ENCODE measurements around the gene OR2M2. TPM values are rescaled to one million over a fixed set of nuclear protein-coding genes. Genes with fewer than 3 reads are reported as not detected.

The OR2M2 gene
- total RNA-seq, 1 donor from 2014 or later: not detected

DNA sequence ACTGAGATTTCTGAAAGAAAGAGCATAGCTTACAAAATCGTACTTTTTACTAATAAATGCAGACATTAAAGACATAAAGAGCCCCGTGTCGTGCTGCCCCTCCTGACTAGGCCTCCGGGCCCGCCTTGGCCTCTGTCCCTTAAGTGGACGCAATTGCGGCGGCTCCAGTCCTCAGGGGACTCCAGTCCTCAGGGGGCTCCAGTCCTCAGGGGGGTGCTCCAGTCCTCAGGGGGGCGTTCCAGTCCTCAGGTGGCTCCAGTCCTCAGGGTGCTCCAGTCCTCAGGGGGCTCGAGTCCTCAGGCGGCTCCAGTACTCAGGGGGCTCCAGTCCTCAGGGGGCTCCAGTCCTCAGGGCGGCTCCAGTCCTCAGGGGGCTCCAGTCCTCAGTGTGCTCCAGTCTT lies 10.6 kb upstream of the OR2M2 start:
- Histone ChIP-seq H3K27me3 (ENCODE audit: insufficient read depth, low read length) (no peaks in the 10 kb centered on the region), H3K4me1 (ENCODE audit: insufficient read depth, low read length) (no peaks in the 10 kb centered on the region), H3K4me2 (ENCODE audit: low read length) (no peak overlapping the region), H3K9me3 (ENCODE audit: insufficient read depth, low read depth, low read length) (no peaks in the 10 kb centered on the region), H3K79me2 (ENCODE audit: insufficient read depth, low read length) (no peaks in the 10 kb centered on the region), H3K27ac (ENCODE audit: low read depth, low read length) (no peak overlapping the region), H2AFZ (ENCODE audit: low read depth, low read length) (no peak overlapping the region), H3K4me3 (ENCODE audit: insufficient read depth, low read depth, low read length) (no peak overlapping the region), H4K20me1 (ENCODE audit: insufficient read depth, low read length) (no peaks in the 10 kb centered on the region), H3K36me3 (ENCODE audit: insufficient read depth, low read length) (no peaks in the 10 kb centered on the region), H3K9ac (ENCODE audit: low read length) (no peak overlapping the region)
- H3K4me3 Mint-ChIP-seq (ENCODE audit: unreplicated experiment): no peak overlapping the region
- TF ChIP-seq EZH2 (IDR thresholded peaks at IDR 0.05; ENCODE audit: insufficient read depth, low read length): no peak
- TF ChIP-seq, protein P1, sequence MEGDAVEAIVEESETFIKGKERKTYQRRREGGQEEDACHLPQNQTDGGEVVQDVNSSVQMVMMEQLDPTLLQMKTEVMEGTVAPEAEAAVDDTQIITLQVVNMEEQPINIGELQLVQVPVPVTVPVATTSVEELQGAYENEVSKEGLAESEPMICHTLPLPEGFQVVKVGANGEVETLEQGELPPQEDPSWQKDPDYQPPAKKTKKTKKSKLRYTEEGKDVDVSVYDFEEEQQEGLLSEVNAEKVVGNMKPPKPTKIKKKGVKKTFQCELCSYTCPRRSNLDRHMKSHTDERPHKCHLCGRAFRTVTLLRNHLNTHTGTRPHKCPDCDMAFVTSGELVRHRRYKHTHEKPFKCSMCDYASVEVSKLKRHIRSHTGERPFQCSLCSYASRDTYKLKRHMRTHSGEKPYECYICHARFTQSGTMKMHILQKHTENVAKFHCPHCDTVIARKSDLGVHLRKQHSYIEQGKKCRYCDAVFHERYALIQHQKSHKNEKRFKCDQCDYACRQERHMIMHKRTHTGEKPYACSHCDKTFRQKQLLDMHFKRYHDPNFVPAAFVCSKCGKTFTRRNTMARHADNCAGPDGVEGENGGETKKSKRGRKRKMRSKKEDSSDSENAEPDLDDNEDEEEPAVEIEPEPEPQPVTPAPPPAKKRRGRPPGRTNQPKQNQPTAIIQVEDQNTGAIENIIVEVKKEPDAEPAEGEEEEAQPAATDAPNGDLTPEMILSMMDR (IDR thresholded peaks at IDR 0.05; ENCODE audit: insufficient read depth, low read depth, low read length): no peak
- no peaks in the 10 kb centered on the region for H3K27me3 Mint-ChIP-seq (ENCODE audit: low read depth, unreplicated experiment)
- no peak for FAIRE-seq
- H3K4me1 Mint-ChIP-seq (ENCODE audit: low read depth, unreplicated experiment): no peaks in the 10 kb centered on the region
- H3K27ac Mint-ChIP-seq (ENCODE audit: unreplicated experiment): no peak overlapping the region
- H3K9me3 Mint-ChIP-seq (ENCODE audit: unreplicated experiment): peaks cover 4% of the 10 kb centered on the region
- no peak for DNase-seq (ENCODE audit: low read depth)
- H3K36me3 Mint-ChIP-seq (ENCODE audit: low read depth, unreplicated experiment): peaks cover 2% of the 10 kb centered on the region

GRCh38 chr1:248165186-248165585 lies 9.4 kb upstream of the OR2M2 start:
- Histone ChIP-seq H3K27me3 (ENCODE audit: insufficient read depth, low read length) (no peaks in the 10 kb centered on the region), H3K79me2 (ENCODE audit: insufficient read depth, low read length) (no peaks in the 10 kb centered on the region), H3K4me2 (ENCODE audit: low read length) (no peak overlapping the region), H3K9me3 (ENCODE audit: insufficient read depth, low read depth, low read length) (no peaks in the 10 kb centered on the region), H3K9ac (ENCODE audit: low read length) (no peak overlapping the region), H3K36me3 (ENCODE audit: insufficient read depth, low read length) (no peaks in the 10 kb centered on the region), H3K4me3 (ENCODE audit: insufficient read depth, low read depth, low read length) (no peak overlapping the region), H4K20me1 (ENCODE audit: insufficient read depth, low read length) (no peaks in the 10 kb centered on the region), H3K27ac (ENCODE audit: low read depth, low read length) (no peak overlapping the region), H2AFZ (ENCODE audit: low read depth, low read length) (no peak overlapping the region), H3K4me1 (ENCODE audit: insufficient read depth, low read length) (no peaks in the 10 kb centered on the region)
- Mint-ChIP-seq H3K9me3 (ENCODE audit: unreplicated experiment) (peaks cover 4% of the 10 kb centered on the region), H3K27me3 (ENCODE audit: low read depth, unreplicated experiment) (no peaks in the 10 kb centered on the region), H3K4me1 (ENCODE audit: low read depth, unreplicated experiment) (no peaks in the 10 kb centered on the region), H3K4me3 (ENCODE audit: unreplicated experiment) (no peak overlapping the region), H3K36me3 (ENCODE audit: low read depth, unreplicated experiment) (peaks cover 2% of the 10 kb centered on the region), H3K27ac (ENCODE audit: unreplicated experiment) (no peak overlapping the region)
- DNase-seq (ENCODE audit: low read depth) (no peak), FAIRE-seq (no peak)
- TF ChIP-seq, protein P1 (IDR thresholded peaks at IDR 0.05; ENCODE audit: insufficient read depth, low read depth, low read length): no peak
- no peak for TF ChIP-seq EZH2 (IDR thresholded peaks at IDR 0.05; ENCODE audit: insufficient read depth, low read length)

- Mint-ChIP-seq H3K36me3 (ENCODE audit: low read depth, unreplicated experiment) (no peaks in the 10 kb centered on the region), H3K27ac (ENCODE audit: unreplicated experiment) (no peak overlapping the region), H3K27me3 (ENCODE audit: low read depth, unreplicated experiment) (no peaks in the 10 kb centered on the region), H3K9me3 (ENCODE audit: unreplicated experiment) (peaks cover 9% of the 10 kb centered on the region), H3K4me1 (ENCODE audit: low read depth, unreplicated experiment) (no peaks in the 10 kb centered on the region), H3K4me3 (ENCODE audit: unreplicated experiment) (no peak overlapping the region)
- Histone ChIP-seq H3K36me3 (ENCODE audit: insufficient read depth, low read length) (no peaks in the 10 kb centered on the region), H2AFZ (ENCODE audit: low read depth, low read length) (no peak overlapping the region), H3K9me3 (ENCODE audit: insufficient read depth, low read depth, low read length) (peaks cover 9% of the 10 kb centered on the region), H3K27ac (ENCODE audit: low read depth, low read length) (no peak overlapping the region), H3K27me3 (ENCODE audit: insufficient read depth, low read length) (no peaks in the 10 kb centered on the region), H3K4me2 (ENCODE audit: low read length) (no peak overlapping the region), H4K20me1 (ENCODE audit: insufficient read depth, low read length) (no peaks in the 10 kb centered on the region), H3K4me3 (ENCODE audit: insufficient read depth, low read depth, low read length) (no peak overlapping the region), H3K79me2 (ENCODE audit: insufficient read depth, low read length) (no peaks in the 10 kb centered on the region), H3K4me1 (ENCODE audit: insufficient read depth, low read length) (no peaks in the 10 kb centered on the region), H3K9ac (ENCODE audit: low read length) (no peak overlapping the region)
- no peak for TF ChIP-seq EZH2 (IDR thresholded peaks at IDR 0.05; ENCODE audit: insufficient read depth, low read length)
- TF ChIP-seq, protein P1 (IDR thresholded peaks at IDR 0.05; ENCODE audit: insufficient read depth, low read depth, low read length): no peak
- no peak for DNase-seq (ENCODE audit: low read depth)
- FAIRE-seq: no peak
Measured at GRCh38 chr1:248183996-248184395, 9.4 kb downstream of the OR2M2 start.
